OCI-LY3 (cell line): Measurements from ENCODE around the gene UAP1L1.

Source experiments
- CTCF ChIP-seq: fragments of 200-600, 300-600 bp; sonication (generic); IDR thresholded peaks from 2 replicates; pipeline ENCODE4 v1.5.1; 2014; ENCODE audit warnings: antibody characterized with exemption, low read length, low read depth
- EZH2phosphoT487 ChIP-seq: fragments of 200-600 bp; shearing (Covaris generic); IDR thresholded peaks from 2 replicates; pipeline ENCODE4 v1.6.1; 2018; ENCODE audit warnings: antibody characterized with exemption, mixed run types, low read depth

DNA sequence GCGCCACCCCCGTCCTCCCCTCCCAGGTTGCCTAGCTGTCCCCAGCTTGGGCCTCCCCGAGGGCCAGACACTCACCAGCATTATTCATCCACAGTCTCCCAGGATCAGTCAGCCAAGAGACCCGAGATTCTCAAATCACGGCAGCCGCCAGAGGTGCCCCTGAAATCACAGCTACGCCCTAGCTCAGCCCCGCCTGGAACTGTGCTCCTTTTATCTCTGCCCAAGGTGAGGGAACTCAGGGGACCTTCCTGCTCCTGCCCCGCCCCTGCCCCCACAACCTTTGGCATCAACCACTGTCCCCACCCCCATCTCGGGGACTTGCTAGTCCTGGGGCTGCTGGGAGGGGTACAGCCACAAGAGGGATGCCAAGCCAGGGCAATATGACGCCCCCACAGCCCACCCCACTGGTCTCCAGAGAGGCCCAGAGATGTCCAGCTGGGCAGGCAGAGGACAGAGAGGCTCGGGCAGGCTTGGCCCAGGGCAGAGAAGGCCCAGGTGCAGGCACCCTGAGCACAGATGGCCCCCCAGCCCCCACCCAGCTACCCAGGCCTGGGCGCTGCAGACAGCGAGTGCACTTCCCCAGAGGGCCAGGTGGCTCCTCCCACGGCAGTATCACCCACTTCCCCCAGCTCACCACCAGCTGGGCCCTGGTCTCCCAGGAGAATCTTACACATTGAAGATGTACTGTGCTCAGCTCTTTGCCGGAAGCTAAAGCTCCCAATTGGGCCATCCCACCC lies 45.2 kb upstream of the UAP1L1 start, which contains the start of gene FUT7:
- TF ChIP-seq CTCF: no peak
- no peak for TF ChIP-seq EZH2phosphoT487
